Fibroblast of lung (primary cell): Measurements from ENCODE around the gene ZDHHC14.

ENCODE experiments used
- CTCF ChIP-seq, 2 donors: IDR thresholded peaks in 1 of 2; conservative IDR thresholded peaks in 1 of 2; 1 replicate in 1 of 2; 2 replicates in 1 of 2; pipeline ENCODE4 v1.5.1; 2011 to 2012; ENCODE audit warnings: low read length in 2 of 2, control low read depth in 1 of 2, inconsistent platforms in 1 of 2, low read depth in 1 of 2, mild to moderate bottlenecking in 1 of 2
- EZH2 ChIP-seq: IDR thresholded peaks from 2 replicates; pipeline ENCODE4 v1.5.1; 2012; ENCODE audit warnings: low read length, control low read depth, mild to moderate bottlenecking; ENCODE audit errors: missing control alignments

- no peak for TF ChIP-seq CTCF (conservative IDR thresholded peaks at IDR 0.05 in 1 of 2, IDR thresholded peaks at IDR 0.05 in 1 of 2; ENCODE audit: low read depth in 1 of 2, low read length in 2 of 2)
- TF ChIP-seq EZH2: no peak
Observed at GRCh38 chr6:157683707-157684106, 302.7 kb downstream of the ZDHHC14 start.
